ENCODE results near the gene ACSL4. TPM values are rescaled to one million over a fixed set of nuclear protein-coding genes. Genes with fewer than 3 reads are reported as not detected.

Gene ACSL4
- total RNA-seq = 108 and 166 TPM in 2 replicates

DNA sequence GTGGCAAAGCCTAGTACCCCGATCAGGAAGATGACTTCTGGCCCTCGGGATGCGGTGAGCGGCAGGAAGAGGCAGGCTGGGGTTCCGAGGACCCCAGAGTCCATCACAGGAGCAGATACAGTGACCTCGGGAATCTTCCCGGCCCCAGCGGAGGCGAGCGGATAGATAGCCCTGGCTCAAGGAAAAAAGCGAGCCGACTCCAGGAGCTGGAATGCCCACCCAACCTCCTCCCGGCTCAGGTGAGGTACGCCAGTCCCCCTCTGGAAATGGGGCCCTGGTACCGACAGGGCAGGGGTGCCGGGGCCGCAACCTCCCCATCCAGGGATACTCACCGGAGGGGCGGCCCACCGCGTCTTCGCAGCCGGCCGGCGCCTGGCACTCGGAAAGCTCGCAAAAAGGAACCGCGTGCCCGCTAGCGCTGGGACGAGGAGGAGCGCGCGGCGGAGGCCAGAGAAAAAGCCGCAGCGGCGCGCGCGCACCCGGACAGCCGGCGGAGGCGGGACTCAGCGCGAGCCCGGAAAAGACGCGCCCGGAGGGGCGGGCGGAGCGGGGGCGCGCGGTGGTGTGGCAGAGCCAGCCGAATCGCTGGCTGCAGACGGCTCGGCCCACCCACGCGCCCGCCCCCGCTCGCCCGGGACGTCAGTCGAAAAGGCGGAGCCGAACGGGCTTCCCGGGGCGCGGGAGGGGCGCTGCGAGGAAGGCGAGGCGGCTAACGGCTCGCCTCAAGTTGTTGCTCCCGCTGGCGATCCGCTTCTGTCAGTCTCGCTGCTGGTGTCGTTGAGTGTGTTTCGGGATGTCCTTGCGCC lies at the start of gene ACSL4:
Gene ACSL4 (minus strand): TSS at position 451 of the 806 bp plus-strand sequence. CDS start 49,894 bp downstream, outside the sequence.

DNA sequence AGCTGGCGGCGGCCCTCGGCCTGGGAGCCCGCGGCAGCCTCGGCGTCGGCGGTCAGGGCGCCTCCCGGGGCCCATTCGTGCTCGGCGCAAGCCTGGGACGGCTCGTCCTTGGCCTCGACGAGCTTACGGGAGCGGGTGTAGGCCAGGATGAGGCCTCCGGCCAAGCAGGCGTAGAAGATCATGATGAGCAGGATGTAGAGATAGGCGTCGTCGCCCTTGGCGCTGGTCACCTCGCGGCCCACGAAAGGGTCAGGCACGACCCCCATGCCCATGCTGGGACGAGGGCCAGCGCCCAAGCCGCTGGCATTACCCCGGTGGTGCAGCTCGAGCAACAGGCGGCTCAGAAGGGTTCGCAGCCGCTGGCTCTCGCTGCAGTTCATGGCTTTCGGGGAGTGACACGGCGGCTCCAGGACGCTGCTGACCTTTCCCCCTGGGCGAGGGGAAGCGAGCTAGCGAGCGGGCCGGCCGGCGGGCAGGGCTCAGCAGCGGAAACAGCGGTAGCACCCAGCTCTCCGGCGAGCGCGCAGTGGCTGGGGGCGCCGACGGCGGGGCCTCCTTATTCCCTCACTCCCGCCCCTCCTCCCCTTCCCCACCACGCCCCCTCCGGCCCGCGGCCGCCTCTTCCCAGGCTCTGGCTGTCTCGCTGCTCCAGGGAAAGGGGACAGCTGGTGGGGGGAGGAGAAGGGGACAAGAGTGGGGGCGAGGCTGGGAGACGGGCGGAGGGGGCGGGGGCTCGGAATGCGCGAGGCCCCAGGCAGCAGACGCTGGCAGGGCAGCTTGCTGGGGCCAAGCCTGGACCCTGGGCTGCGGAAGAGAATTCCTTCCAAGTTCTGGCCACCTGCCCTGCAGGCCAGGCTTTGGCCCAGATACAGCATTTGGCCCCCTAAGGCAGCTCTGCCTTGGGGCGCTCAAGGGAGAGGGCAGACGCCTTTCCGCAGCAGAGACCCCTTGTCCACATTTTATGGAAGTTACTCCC lies 108.1 kb downstream of the ACSL4 start, which contains the start of gene KCNE5:
Gene KCNE5 (minus strand): TSS at position 532 of the 976 bp plus-strand sequence. CDS start 152 bp downstream, at position 380.

Small RNA genes lying within 50 kb of the gene (small RNA-seq; reads per million reads assigned to genes)
- gene AL118496.2 (ENCODE audit: low replicate concordance) = not detected
- gene RF00019 (ENCODE audit: low replicate concordance) = not detected

Other genes with a start within 250 kb of the ACSL4 start
- gene NXT2, start 196.4 kb downstream of the ACSL4 start, total RNA-seq = 7.7 and 20.9 TPM in 2 replicates
- 0.22 and 1.3 TPM in 2 replicates for gene KCNE5, start 108.1 kb downstream of the ACSL4 start, total RNA-seq

Data from placental pericyte (primary cell).